Endothelial cell of umbilical vein (primary cell): ENCODE measurements around the gene NABP1. TPM values are rescaled to one million over a fixed set of nuclear protein-coding genes. Genes with fewer than 3 reads are reported as not detected.

ENCODE experiments used
- BruUV-seq: library from RNA; stranded (reverse); fragments of 400-500 nt; replicated peaks from 2 replicates; lab custom pipeline; 2021; lab: Mats Ljungman, UMichigan
- CTCF ChIA-PET: fragments of 300-600, 350-600 bp; sonication (Branson Sonifier 250); formaldehyde crosslinking; loops from one replicate; lab custom pipeline; 2021; ENCODE audit warnings: antibody characterized with exemption, inconsistent platforms; lab: Charles Lee
- POLR2A ChIA-PET: fragments of 300-600, 350-600 bp; sonication (Branson Sonifier 250); formaldehyde crosslinking; loops from one replicate; lab custom pipeline; 2021; ENCODE audit warnings: antibody characterized with exemption, inconsistent platforms; lab: Charles Lee
- DNase-seq: peaks from one replicate; pipeline ENCODE4 v3.0.0-alpha.2; 2011; ENCODE audit warnings: low read depth, low spot score
- FAIRE-seq: peaks from 2 replicates; lab custom pipeline; 2011; peaks lifted over from hg19 to GRCh38; lab: Jason Lieb, UNC
- H2AFZ ChIP-seq: 2 replicates; pipeline ENCODE4 v1.6.0; 2012; ENCODE audit warnings: low read depth, low read length, control low read depth, inconsistent platforms
- H3K27ac ChIP-seq: 2 replicates; pipeline ENCODE4 v1.5.1; 2011; ENCODE audit warnings: low read depth, mild to moderate bottlenecking, control low read depth, low read length, moderate library complexity; ENCODE audit not compliant: insufficient read depth
- H3K27me3 ChIP-seq, 2 experiments: 2 replicates each; pipeline versions ENCODE4 v1.6.0 to v1.6.1; 2011; ENCODE audit warnings: low read length in 2 of 2, mixed read lengths in 1 of 2; ENCODE audit not compliant: control insufficient read depth in 2 of 2, insufficient read depth in 2 of 2
- H3K36me3 ChIP-seq, 2 experiments: 2 replicates in 1 of 2; 3 replicates in 1 of 2; pipeline ENCODE4 v1.5.1; 2011; ENCODE audit warnings: low read length in 2 of 2, mild to moderate bottlenecking in 1 of 2, moderate library complexity in 1 of 2; ENCODE audit not compliant: control insufficient read depth in 2 of 2, insufficient read depth in 2 of 2; ENCODE audit errors: extremely low read depth in 1 of 2
- H3K4me1 ChIP-seq: 3 replicates; pipeline ENCODE4 v1.5.1; 2011; ENCODE audit warnings: mild to moderate bottlenecking, low read length; ENCODE audit not compliant: control insufficient read depth, insufficient read depth; ENCODE audit errors: extremely low read depth
- H3K4me2 ChIP-seq: 2 replicates; pipeline ENCODE4 v1.6.1; 2011; ENCODE audit warnings: low read length, control low read depth, mixed read lengths; ENCODE audit not compliant: insufficient read depth
- H3K4me3 ChIP-seq, 3 experiments: fragments of 200-600 bp in 1 of 3; sonication (generic), shearing (Covaris generic) in 1 of 3; replicated peaks in 1 of 3; 2 replicates each; pipeline ENCODE4 v1.5.1; 2011 to 2016; ENCODE audit warnings: control low read depth in 3 of 3, low read length in 3 of 3, mild to moderate bottlenecking in 2 of 3, inconsistent platforms in 1 of 3, low read depth in 1 of 3, moderate library complexity in 1 of 3; ENCODE audit not compliant: insufficient read depth in 1 of 3
- H3K79me2 ChIP-seq: 2 replicates; pipeline ENCODE4 v1.6.0; 2012; ENCODE audit warnings: low read length, inconsistent platforms; ENCODE audit not compliant: control insufficient read depth, insufficient read depth
- H3K9ac ChIP-seq: replicated peaks from 2 replicates; pipeline ENCODE3; 2011; ENCODE audit warnings: low read length, control low read depth; ENCODE audit not compliant: insufficient read depth; ENCODE audit errors: extremely low read depth
- H3K9me1 ChIP-seq: replicated peaks from 3 replicates; pipeline ENCODE4 v1.6.0; 2011; ENCODE audit warnings: mild to moderate bottlenecking, low read length; ENCODE audit not compliant: control insufficient read depth, insufficient read depth; ENCODE audit errors: extremely low read depth
- H3K9me3 ChIP-seq: replicated peaks from 2 replicates; pipeline ENCODE4 v1.5.1; 2012; ENCODE audit warnings: low read length, inconsistent platforms; ENCODE audit not compliant: control insufficient read depth, insufficient read depth
- H4K20me1 ChIP-seq: replicated peaks from 2 replicates; pipeline ENCODE3; 2011; ENCODE audit warnings: mild to moderate bottlenecking, low read length; ENCODE audit not compliant: control insufficient read depth, insufficient read depth; ENCODE audit errors: extremely low read depth
- EZH2 ChIP-seq: IDR thresholded peaks from 2 replicates; pipeline ENCODE4 v1.6.1; 2012; ENCODE audit warnings: borderline replicate concordance, low read depth, mild to moderate bottlenecking, moderate library complexity, low read length, inconsistent platforms; ENCODE audit not compliant: severe bottlenecking
- FOS ChIP-seq: IDR thresholded peaks from 2 replicates; pipeline ENCODE4 v1.6.1; 2011; ENCODE audit warnings: mild to moderate bottlenecking, low read length, moderate library complexity, borderline replicate concordance; ENCODE audit not compliant: insufficient read depth
- MYC ChIP-seq: IDR thresholded peaks from one replicate; pipeline ENCODE4 v1.6.1; 2011; ENCODE audit warnings: mild to moderate bottlenecking, low read depth, low read length
- POLR2A ChIP-seq: IDR thresholded peaks from 2 replicates; pipeline ENCODE4 v1.6.1; 2012; ENCODE audit warnings: low read depth, mild to moderate bottlenecking, control low read depth, low read length
- POLR2AphosphoS5 ChIP-seq: IDR thresholded peaks from 2 replicates; pipeline ENCODE4 v1.6.1; 2012; ENCODE audit warnings: low read depth, mild to moderate bottlenecking, control low read depth, low read length, moderate library complexity; ENCODE audit not compliant: insufficient read depth
- dilution Hi-C: fragments of 300-500 bp; cut with MboI; formaldehyde crosslinking; loops from one replicate; pipeline ENCODE4 v1.15.0; 2019; ENCODE audit warnings: low sequenced_read_pairs; ENCODE audit not compliant: extremely low pct_ligation_motif_present
- intact Hi-C: fragments of 100-400 bp; cut with micrococcal nuclease; formaldehyde crosslinking; loops from one replicate; pipeline ENCODE4 v1.10.0; 2022
- polyA plus RNA-seq, 4 experiments: library from polyadenylated mRNA; depleted of rRNA in 3 of 4; stranded (reverse) in 3 of 4; unstranded in 1 of 4; fragments of >200 nt; gene quantifications; 2 replicates each; pipeline versions ENCODE4 v1.2.1 to v1.2.3, GENCODE V29; 2011 to 2012; ENCODE audit warnings: missing spikeins in 1 of 4
- total RNA-seq: library from RNA; stranded (reverse); gene quantifications from 2 replicates; pipeline ENCODE4 v1.2.3, GENCODE V29; 2021
- TF ChIP-seq, protein P1 (sequence below): IDR thresholded peaks from 2 replicates; pipeline ENCODE4 v1.6.1; 2011; ENCODE audit not compliant: insufficient read depth, insufficient read length
- TF ChIP-seq, protein P2 (sequence below), 2 donors: IDR thresholded peaks; 1 replicate in 1 of 2; 2 replicates in 1 of 2; pipeline ENCODE4 v1.5.1; 2011; ENCODE audit warnings: low read length in 2 of 2, mild to moderate bottlenecking in 2 of 2, moderate library complexity in 2 of 2, control low read depth in 1 of 2, inconsistent platforms in 1 of 2, low read depth in 1 of 2; ENCODE audit not compliant: insufficient read depth in 1 of 2; ENCODE audit errors: extremely low read depth in 1 of 2

The NABP1 gene
- total and polyA plus RNA-seq, 2 donors (not counting 3 experiments of a cell fraction or from before 2014, with no cell fraction given) = 14.7 to 47.6 TPM

DNA sequence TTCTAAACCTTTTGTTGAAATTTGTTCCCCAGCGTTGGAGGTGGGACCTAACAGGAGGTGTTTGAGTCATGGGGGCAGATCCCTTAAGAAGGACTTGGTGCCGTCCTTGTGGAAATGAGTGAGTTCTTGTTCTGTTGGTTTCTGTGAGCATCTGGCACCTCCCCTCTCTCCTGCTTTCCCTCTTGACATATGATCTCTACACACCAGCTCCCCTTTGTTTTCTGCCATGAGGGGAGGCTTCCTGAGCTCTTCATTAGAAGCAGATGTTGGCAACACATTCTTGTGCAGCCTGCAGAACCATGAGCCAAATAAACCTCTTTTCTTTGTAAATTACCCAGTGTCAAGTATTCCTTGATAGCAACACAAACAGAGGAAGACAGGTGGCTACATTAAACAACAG is 23.8 kb downstream of the NABP1 start:
- no peaks in the 10 kb centered on the region for H3K4me1 ChIP-seq
- no peak overlapping the region for H3K4me3 ChIP-seq
- no TSS peak for BruUV-seq
- CTCF ChIA-PET = interaction anchor here (0.7 kb wide), 1 partner anchor 133 kb away, joined by 3 read pairs; no protein-coding TSS in a partner anchor
- no peak overlapping the region for H2AFZ ChIP-seq
- TF ChIP-seq MYC (no peak), POLR2AphosphoS5 (no peak), POLR2A (no peak), FOS (no peak), EZH2 (no peak)
- TF ChIP-seq, protein P1, sequence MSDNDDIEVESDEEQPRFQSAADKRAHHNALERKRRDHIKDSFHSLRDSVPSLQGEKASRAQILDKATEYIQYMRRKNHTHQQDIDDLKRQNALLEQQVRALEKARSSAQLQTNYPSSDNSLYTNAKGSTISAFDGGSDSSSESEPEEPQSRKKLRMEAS = no peak
- TF ChIP-seq, protein P2, sequence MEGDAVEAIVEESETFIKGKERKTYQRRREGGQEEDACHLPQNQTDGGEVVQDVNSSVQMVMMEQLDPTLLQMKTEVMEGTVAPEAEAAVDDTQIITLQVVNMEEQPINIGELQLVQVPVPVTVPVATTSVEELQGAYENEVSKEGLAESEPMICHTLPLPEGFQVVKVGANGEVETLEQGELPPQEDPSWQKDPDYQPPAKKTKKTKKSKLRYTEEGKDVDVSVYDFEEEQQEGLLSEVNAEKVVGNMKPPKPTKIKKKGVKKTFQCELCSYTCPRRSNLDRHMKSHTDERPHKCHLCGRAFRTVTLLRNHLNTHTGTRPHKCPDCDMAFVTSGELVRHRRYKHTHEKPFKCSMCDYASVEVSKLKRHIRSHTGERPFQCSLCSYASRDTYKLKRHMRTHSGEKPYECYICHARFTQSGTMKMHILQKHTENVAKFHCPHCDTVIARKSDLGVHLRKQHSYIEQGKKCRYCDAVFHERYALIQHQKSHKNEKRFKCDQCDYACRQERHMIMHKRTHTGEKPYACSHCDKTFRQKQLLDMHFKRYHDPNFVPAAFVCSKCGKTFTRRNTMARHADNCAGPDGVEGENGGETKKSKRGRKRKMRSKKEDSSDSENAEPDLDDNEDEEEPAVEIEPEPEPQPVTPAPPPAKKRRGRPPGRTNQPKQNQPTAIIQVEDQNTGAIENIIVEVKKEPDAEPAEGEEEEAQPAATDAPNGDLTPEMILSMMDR (IDR thresholded peaks at IDR 0.05; ENCODE audit: extremely low read depth in 1 of 2, insufficient read depth in 1 of 2, low read depth in 1 of 2, low read length in 2 of 2) = no peak
- no peaks in the 10 kb centered on the region for H3K36me3 ChIP-seq
- dilution Hi-C loops = loop anchor here (25.0 kb wide), 1 partner anchor 139 kb away; no protein-coding TSS in a partner anchor
- intact Hi-C loops = no loop called here
- H4K20me1 ChIP-seq = no peaks in the 10 kb centered on the region
- H3K9me1 ChIP-seq = no peaks in the 10 kb centered on the region
- H3K4me2 ChIP-seq = no peak overlapping the region
- no peaks in the 10 kb centered on the region for H3K27me3 ChIP-seq
- FAIRE-seq (no peak), DNase-seq (no peak)
- H3K9ac ChIP-seq = no peak overlapping the region
- no peaks in the 10 kb centered on the region for H3K9me3 ChIP-seq
- POLR2A ChIA-PET = no interaction called here
- H3K79me2 ChIP-seq = no peaks in the 10 kb centered on the region
- H3K27ac ChIP-seq = no peak overlapping the region
